Suppressor macrophage treated with lipopolysaccharide for 1 hour (primary cell): ENCODE measurements around the gene ADORA2A.

Experiments
- DNase-seq, 3 donors: peaks; one replicate each; pipeline ENCODE4 v3.0.0-alpha.2; 2020 to 2022

ADORA2A gene

GRCh38 chr22:24419475-24419850, 7.9 kb upstream of the ADORA2A start:
- DNase-seq = no peak

GRCh38 chr22:24420072-24420976, 7.1 kb upstream of the ADORA2A start:
- DNase-seq = no peak

GRCh38 chr22:24420977-24421343, 6.4 kb upstream of the ADORA2A start:
- no peak for DNase-seq

- no peak for DNase-seq
Observed at GRCh38 chr22:24421428-24421931, 5.9 kb upstream of the ADORA2A start.

- no peak for DNase-seq
Observed at GRCh38 chr22:24422102-24422665, 5.2 kb upstream of the ADORA2A start.

GRCh38 chr22:24423519-24424000, 3.8 kb upstream of the ADORA2A start:
- DNase-seq = peak; percentile 72 to 92 (median 83)

GRCh38 chr22:24424001-24424900, 3.1 kb upstream of the ADORA2A start:
- DNase-seq = peak in 2 of 3 donors; percentile 33 to 58

- no peak for DNase-seq
Observed at GRCh38 chr22:24424901-24425775, 2.3 kb upstream of the ADORA2A start.

- no peak for DNase-seq
Observed at GRCh38 chr22:24426436-24426835, 963 bp upstream of the ADORA2A start.

GRCh38 chr22:24426851-24427499, 424 bp upstream of the ADORA2A start:
- DNase-seq = no peak

- DNase-seq = no peak
Observed at GRCh38 chr22:24428751-24429410, 1.5 kb downstream of the ADORA2A start.

- DNase-seq = peak; percentile 54 to 65 (median 61)
Observed at GRCh38 chr22:24429411-24430365, 2.3 kb downstream of the ADORA2A start.

GRCh38 chr22:24430431-24431308, 3.3 kb downstream of the ADORA2A start:
- DNase-seq = no peak

- no peak for DNase-seq
Observed at GRCh38 chr22:24431309-24432034, 4.1 kb downstream of the ADORA2A start.

- peak in 1 of 3 donors; percentile 30 for DNase-seq
Observed at GRCh38 chr22:24432059-24432853, 4.9 kb downstream of the ADORA2A start.

- no peak for DNase-seq
Observed at GRCh38 chr22:24433001-24433827, 5.8 kb downstream of the ADORA2A start.
